GM12872 (cell line): Measurements from ENCODE around the gene PIK3C2B.

Experiments used
- TF ChIP-seq, protein P1 (sequence below): IDR thresholded peaks from 3 replicates; pipeline ENCODE4 v1.5.1; 2011; ENCODE audit warnings: low read depth, mild to moderate bottlenecking, low read length, moderate library complexity; ENCODE audit not compliant: insufficient read depth

PIK3C2B gene

DNA sequence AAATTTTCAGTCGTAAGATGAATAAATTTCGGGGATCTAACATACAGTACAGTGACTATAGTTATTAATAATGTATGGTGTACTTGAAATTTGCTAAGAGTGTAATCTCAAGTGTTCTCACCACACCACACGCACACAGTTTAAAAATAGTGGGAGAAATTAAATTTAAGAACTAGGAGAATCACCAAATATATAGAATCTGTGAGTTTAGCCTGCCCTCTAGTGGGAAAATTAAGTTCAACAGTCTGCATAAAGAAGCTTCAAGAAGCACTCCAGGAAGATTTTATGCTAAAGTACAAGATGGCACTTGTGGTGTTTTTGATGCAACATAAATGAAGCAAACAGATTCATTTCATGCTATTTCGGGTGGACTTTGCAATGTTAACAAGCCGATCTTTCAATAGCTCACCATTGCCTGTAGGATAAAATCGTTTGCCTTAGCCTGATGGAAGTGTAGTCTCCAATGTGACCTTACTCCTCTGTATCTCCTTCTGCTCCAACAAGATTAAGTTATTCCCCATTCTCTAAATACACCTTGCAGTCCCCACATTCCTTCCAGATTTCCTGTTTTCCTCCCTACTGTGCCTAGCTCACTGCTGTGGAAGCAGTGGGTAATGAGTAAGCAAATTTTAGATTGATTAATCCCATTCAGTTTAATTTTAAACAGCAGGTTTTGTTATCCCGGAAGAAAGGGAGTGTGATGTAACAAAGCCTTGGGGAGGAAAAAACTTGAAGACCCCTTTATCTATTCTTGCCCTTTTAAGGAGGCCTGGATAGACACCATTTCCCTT is 8.7 kb upstream of the PIK3C2B start:
- TF ChIP-seq, protein P1, sequence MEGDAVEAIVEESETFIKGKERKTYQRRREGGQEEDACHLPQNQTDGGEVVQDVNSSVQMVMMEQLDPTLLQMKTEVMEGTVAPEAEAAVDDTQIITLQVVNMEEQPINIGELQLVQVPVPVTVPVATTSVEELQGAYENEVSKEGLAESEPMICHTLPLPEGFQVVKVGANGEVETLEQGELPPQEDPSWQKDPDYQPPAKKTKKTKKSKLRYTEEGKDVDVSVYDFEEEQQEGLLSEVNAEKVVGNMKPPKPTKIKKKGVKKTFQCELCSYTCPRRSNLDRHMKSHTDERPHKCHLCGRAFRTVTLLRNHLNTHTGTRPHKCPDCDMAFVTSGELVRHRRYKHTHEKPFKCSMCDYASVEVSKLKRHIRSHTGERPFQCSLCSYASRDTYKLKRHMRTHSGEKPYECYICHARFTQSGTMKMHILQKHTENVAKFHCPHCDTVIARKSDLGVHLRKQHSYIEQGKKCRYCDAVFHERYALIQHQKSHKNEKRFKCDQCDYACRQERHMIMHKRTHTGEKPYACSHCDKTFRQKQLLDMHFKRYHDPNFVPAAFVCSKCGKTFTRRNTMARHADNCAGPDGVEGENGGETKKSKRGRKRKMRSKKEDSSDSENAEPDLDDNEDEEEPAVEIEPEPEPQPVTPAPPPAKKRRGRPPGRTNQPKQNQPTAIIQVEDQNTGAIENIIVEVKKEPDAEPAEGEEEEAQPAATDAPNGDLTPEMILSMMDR = peak; percentile 60

DNA sequence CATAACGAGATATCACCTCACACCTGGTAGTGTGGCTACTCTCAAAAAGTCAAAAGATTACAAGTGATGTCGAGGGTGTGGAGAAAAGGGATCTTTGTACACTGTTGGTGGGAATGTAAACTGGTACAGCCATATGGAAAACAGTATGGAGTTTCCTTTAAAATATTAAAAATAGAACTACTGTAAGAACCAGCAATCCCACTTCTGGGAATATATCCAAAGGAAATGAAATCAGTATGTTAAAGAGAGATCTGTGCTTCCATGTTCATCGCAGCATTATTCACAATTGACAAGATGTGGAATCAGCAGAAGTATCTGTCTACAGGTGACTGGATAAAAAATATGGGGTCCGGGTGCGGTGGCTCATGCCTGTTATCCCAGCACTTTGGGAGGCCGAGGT is 7.6 kb upstream of the PIK3C2B start:
- TF ChIP-seq, protein P1 = no peak

DNA sequence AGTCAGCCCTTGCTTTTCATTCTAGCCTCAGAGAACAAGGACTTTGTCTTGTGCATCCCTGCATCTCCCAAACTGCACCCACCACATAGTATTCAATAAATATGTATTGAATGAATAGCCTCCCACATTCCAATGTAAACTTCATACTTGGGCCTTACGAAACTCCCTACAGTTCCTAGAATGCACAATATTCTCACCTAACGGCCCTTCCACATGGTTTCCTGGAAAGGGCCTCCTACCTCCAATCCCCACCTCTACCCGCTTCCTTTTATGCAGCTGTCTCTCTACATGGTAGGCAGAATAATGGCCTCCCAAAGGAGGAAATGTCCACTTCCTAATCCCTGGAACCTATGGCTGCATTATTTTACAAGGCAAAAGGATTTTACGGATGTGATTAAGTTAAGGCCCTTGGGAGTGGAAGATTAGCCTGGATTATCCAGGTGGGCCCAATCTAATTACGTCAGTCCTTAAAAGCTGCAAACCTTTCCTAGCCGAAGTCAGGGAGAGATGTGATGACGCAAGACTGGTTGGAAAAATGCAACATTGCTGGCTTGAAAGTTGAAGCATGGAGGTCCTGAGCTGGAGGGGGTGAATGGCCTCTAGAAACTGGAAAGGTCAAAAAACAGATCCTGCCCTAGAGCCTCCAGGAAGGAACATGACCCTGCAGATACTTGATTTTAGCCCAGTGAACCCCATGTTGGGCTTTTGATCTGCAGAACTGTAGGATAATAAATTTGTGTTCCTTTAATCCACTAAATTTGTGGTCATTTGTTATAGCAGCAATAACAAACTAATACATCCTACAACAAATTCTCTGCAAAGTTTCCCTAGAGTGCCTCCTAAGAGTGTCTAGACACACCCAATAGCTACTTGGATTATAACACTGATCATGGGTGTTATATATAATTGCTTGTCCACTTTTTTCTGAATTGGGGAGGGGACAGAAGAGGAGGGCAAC is 5.2 kb upstream of the PIK3C2B start:
- TF ChIP-seq, protein P1 = no peak

DNA sequence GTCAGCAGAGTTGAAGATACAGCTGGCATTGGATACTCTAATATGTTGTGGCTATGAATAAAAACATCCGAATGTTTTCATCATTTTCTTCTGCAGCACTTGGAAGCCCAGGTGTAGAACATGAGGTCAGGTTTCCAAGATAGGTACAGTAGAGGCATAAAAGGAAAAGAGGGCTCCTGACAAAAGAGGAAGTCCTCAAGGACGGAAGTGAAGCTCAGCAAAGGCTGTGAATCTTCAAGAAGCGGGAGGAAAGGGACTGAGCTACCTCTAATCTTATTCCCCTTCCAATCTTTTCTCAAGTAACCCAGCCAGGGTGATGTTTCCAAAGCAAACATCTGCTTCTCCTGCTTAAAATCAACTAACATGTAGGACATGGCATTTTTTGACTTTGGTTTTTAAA is 4.4 kb upstream of the PIK3C2B start:
- TF ChIP-seq, protein P1 = no peak

DNA sequence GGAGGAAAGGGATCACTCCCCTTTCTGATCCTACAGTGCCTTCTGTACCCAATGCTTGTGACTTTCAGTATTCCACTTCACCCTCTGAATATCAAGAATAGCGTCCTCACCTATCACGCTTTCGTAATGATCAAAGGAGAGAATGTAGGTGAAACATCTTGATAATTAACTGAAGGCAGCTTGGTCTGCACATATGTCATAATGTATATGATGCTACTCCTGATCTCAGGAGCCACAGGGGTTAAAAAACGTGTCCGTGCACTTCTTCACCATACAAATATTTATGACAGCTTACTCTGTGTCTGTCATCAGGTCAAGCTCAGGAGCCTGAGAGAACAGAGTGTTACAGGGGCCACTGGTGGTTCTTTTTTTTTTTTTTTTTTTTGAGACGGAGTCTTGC is 1.2 kb upstream of the PIK3C2B start:
- TF ChIP-seq, protein P1 = no peak

DNA sequence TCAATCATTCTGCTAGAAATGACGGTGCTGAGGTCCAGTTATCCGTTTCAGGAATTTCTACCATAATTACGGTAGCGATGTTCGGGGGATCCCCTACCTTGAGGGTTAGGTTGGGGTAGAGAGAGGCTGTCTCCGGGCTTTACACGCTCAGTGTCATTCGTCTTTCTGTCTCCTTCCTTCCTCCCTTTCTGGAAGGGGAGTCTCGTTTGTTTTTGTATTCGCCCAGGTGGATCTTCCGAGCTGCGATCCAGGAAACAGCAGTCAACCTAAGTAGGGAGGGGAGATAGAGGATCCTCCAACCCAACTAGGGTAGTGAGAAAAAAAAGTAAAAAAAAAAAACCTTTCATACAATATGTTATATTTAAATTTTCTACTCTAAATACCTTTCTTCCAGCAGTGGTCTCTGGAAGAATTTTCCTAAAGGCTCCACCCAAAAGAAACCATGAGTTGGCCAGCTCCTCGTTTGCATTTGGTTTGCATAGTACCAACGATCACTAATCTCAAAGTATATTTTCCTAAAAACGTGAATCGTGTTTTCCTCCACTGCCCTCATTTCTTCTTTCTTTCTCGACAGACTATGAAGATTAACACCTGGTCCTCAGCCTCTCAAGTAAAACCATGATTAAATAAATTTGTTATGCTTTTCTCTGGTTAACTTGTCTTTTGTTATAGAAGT is 611 bp upstream of the PIK3C2B start:
- TF ChIP-seq, protein P1 = no peak

DNA sequence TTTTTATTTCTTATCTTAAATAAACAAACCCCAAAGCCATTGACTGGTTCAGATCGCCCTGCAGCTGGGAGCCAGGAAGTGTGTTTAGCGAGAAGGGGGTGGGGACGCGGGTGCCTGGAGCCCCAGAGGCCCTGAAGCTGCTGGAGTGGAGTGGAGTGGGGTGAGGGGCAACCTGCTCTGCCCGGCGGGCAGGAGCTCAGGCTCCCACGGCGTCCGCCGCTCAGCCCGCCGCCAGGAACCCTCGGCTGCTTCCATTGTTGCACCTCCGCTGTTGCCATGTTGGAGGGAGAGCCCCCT is 673 bp downstream of the PIK3C2B start:
- TF ChIP-seq, protein P1 = no peak
